ENCODE measurements around the gene ACLY. TPM values are rescaled to one million over a fixed set of nuclear protein-coding genes. Genes with fewer than 3 reads are reported as not detected.
A peak's percentile ranks its signal among the peaks of the same experiment; 100 is the strongest.

ACLY gene
- total RNA-seq, 1 experiment from 2014 or later: 279 TPM

GRCh38 chr17:41957031-41957868, 38.5 kb upstream of the ACLY start:
- Histone ChIP-seq H2BK5ac (ENCODE audit: insufficient read length, low read length) (no peak overlapping the region), H3K56ac (ENCODE audit: insufficient read length, low read depth, low read length) (no peak overlapping the region), H3K23ac (ENCODE audit: insufficient read length, low read depth, low read length) (no peak overlapping the region), H3K14ac (ENCODE audit: insufficient read depth, low read length) (no peak overlapping the region), H2BK20ac (ENCODE audit: low read depth, low read length, poor library complexity, severe bottlenecking) (no peak overlapping the region), H2BK12ac (ENCODE audit: insufficient read length, low read depth, low read length) (no peak overlapping the region), H2BK15ac (ENCODE audit: low read depth, low read length) (no peak overlapping the region), H3K27me3 (ENCODE audit: insufficient read depth, low read length) (no peaks in the 10 kb centered on the region), H3K18ac (ENCODE audit: insufficient read length, low read depth, low read length) (no peak overlapping the region), H4K20me1 (ENCODE audit: control insufficient read depth, insufficient read depth, insufficient read length) (no peaks in the 10 kb centered on the region), H3K79me1 (ENCODE audit: insufficient read depth, low read depth, low read length, poor library complexity, severe bottlenecking) (no peaks in the 10 kb centered on the region), H3K9me3 (ENCODE audit: control insufficient read depth, low read depth, low read length) (no peaks in the 10 kb centered on the region), H2AFZ (ENCODE audit: low read length) (no peak overlapping the region), H3K4ac (ENCODE audit: low read depth, low read length) (no peak overlapping the region), H4K91ac (ENCODE audit: insufficient read length, low read depth, low read length) (no peak overlapping the region), H3T11ph (ENCODE audit: low read length) (no peak overlapping the region), H3K4me2 (ENCODE audit: insufficient read depth, insufficient read length, low read length) (peak overlapping the region; percentile 1), H2AK5ac (ENCODE audit: insufficient read length, low read length) (no peak overlapping the region), H3K23me2 (ENCODE audit: insufficient read length, low read depth, low read length, poor library complexity, severe bottlenecking) (no peaks in the 10 kb centered on the region), H3K27ac (ENCODE audit: insufficient read length, low read depth, low read length) (no peak overlapping the region), H3K79me2 (ENCODE audit: insufficient read depth, low read length) (no peaks in the 10 kb centered on the region), H4K5ac (ENCODE audit: insufficient read length, low read depth, low read length) (no peak overlapping the region), H3K9ac (ENCODE audit: extremely low read depth, insufficient read length, low read length) (no peak overlapping the region), H3K4me1 (ENCODE audit: insufficient read depth, low read length) (peaks cover 2% of the 10 kb centered on the region; the same call in 1 of the 2 replicates), H4K8ac (replicated peaks; ENCODE audit: insufficient read length, low read depth, low read length) (no peak overlapping the region), H2BK120ac (ENCODE audit: low read depth, low read length, poor library complexity, severe bottlenecking) (no peak overlapping the region)
- H3K4me1 Mint-ChIP-seq: peaks cover 30 to 31% of the 10 kb centered on the region in 2 experiments
- peak; percentile 61 for DNase-seq
- peak overlapping the region in 1 of 2 experiments; percentile 18; a peak in 1 of 5 replicates for H3K4me3 Mint-ChIP-seq
- TF ChIP-seq CTCF (conservative IDR thresholded peaks at IDR 0.05): no peak
- peaks cover 3% of the 10 kb centered on the region; the same call in 1 of the 2 replicates for H3K27me3 Mint-ChIP-seq (ENCODE audit: low read depth)
- peak overlapping the region in 2 of 3 experiments; percentile 34 to 56; a peak in 4 of 7 replicates for H3K27ac Mint-ChIP-seq
- H3K9me3 Mint-ChIP-seq: no peaks in the 10 kb centered on the region
- no CpG with 5 or more reads among the region's 11 CpGs for WGBS (ENCODE audit: extremely low coverage, insufficient read length, low lambda C conversion rate)
- H3K36me3 Mint-ChIP-seq (ENCODE audit: insufficient read depth in 1 of 3, low read depth in 3 of 3): no peaks in the 10 kb centered on the region; a peak in 2 of 7 replicates

Measured in H9 (cell line).